GM12872 (cell line): Measurements from ENCODE around the gene LRR1.

Experiments used
- TF ChIP-seq, protein P1 (sequence below): IDR thresholded peaks from 3 replicates; pipeline ENCODE4 v1.5.1; 2011; ENCODE audit warnings: low read depth, mild to moderate bottlenecking, low read length, moderate library complexity; ENCODE audit not compliant: insufficient read depth

Gene LRR1

DNA sequence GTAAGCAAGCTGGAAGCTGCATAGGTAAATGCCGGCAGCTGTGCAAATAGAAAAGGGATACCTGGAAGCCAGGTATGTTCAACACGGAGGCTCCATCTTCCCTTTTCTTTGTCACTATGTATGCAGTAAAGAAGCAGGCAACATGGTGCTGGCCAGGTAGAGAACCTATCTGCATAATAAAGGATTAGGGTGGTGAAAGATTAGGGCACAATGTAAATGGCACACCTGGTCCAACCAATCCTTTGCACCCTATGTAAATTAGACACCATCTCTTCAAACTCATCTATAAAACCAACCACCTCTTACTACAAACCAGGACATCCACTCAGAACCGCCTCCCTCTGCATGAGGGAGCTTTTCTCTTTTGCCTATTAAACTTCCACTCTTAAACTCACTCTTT lies 44.8 kb upstream of the LRR1 start:
- TF ChIP-seq, protein P1, sequence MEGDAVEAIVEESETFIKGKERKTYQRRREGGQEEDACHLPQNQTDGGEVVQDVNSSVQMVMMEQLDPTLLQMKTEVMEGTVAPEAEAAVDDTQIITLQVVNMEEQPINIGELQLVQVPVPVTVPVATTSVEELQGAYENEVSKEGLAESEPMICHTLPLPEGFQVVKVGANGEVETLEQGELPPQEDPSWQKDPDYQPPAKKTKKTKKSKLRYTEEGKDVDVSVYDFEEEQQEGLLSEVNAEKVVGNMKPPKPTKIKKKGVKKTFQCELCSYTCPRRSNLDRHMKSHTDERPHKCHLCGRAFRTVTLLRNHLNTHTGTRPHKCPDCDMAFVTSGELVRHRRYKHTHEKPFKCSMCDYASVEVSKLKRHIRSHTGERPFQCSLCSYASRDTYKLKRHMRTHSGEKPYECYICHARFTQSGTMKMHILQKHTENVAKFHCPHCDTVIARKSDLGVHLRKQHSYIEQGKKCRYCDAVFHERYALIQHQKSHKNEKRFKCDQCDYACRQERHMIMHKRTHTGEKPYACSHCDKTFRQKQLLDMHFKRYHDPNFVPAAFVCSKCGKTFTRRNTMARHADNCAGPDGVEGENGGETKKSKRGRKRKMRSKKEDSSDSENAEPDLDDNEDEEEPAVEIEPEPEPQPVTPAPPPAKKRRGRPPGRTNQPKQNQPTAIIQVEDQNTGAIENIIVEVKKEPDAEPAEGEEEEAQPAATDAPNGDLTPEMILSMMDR: no peak

DNA sequence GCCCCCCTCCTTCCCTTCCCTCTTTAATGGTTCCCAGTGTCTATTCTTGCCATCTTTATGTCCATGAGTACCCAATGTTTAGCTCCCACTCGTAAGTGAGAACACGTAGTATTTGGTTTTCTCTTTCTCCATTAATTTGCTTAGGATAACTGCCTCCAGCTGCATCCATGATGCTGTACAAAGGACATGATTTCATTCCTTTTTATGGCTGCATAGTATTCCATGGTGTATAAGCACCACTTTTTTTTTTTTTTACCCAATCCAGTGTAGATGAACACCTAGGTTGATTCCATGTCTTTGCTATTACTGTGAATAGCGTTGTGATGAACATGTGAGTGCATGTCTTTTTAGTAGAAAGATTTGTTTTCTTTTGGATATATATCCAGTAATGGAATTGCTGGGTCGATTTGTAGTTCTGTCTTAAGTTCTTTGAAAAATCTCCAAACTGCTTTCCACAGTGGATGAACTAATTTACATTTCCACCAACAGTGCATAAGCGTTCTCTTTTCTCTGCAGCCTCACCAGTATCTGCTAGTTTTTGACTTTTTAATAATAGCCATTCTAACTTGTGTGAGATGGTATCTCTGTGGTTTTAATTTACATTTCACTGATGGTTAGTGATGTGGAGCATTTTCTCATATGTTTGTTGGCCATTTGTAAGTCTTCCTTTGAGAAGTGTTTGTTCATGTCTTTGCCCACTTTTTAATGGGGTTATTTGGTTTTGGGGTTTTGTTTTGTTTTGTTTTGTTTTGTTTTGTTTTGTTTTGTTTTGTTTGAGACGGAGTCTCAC lies 38.6 kb upstream of the LRR1 start:
- TF ChIP-seq, protein P1: no peak

DNA sequence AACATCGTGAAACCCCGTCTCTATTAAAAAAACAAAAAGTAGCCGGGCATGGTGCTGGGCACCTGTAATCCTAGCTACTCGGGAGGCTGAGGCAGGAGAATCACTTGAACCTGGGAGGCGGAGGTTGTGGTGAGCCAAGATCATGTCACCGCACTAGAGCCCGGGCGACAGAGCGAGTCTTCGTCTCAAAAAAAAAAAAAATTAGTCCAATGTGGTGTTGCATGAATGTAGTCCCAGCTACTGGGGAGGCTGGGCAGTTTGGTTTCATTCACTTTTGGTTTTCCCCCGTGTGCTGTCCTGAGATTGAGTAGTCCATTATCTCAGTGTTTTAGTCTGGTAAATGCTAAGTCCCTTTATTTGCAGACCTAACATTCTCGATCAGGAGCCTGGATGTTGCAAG lies 32.0 kb upstream of the LRR1 start:
- TF ChIP-seq, protein P1: no peak

DNA sequence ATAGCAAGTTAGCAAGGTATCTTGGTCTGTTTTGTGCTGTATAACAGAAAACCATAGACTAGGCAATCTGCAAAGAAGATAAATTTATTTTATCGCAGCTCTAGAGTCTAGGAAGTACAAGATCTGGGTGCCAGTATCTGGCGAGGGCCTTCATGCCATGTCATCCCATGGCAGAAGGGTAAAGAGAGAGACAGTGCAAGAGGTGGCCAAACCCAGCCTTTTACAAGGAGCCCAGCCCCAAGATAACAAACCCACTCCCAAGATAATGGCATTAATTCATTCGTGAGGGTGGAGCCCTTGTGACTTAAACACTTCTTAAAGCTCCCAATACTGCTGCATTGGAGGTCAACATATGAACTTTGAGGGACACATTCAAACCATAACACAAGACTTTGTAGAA lies 29.5 kb upstream of the LRR1 start:
- TF ChIP-seq, protein P1: no peak

DNA sequence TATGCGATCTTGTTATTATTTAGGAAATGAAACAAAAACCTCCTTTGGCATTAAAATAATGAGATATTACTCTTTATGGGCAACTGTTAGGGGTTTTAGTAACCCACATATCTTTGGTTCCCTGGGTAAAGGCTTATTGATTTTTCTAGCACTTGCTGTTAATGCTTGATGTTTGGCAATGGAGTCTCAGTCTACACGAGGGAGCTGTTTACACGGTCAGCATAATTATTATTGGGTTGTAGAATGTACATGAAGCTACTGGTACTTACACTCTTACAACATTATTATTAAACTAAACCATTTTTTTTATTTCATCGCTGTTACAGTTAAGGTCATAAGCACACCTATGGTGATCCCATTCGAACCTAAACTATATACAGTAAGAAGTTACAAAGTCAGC lies 24.7 kb upstream of the LRR1 start:
- TF ChIP-seq, protein P1: no peak

DNA sequence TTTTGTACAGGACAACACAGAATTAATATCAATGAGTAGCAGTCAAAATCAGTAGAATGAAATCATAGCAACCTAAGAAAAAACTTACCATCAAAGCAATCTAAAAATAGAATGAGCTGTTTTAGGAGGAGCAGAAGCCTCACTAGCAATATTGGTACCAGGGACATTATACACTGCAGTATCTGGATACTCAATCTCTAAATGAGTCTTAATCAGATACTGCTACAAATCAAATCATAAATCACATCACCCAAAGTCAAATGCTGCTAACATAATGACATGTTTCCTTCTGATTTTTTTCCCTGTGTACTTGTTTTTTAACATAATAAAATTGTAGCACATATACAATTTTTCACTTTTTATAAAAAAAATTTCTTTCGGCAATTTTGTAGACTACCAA lies 20.6 kb upstream of the LRR1 start:
- TF ChIP-seq, protein P1: no peak

DNA sequence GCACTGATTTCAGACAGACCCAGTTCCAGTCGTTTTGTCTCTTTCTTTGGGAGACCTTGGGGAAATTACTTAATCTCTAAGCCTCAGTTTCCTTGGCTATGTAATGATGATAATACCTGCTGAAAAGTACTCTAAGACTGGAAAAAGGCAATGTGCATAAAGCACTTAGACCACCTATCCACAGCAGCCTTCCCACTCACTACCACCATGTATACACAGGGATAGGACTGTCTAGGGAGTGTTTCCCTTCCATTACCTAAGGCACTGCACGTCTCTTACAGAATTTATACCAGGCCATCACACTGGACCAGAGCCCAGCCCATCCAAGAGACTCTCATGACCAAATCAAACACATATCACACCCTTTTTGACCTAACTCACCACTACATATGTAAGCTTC lies 18.9 kb upstream of the LRR1 start:
- TF ChIP-seq, protein P1: no peak
